HCT116 (cell line): ENCODE measurements around the gene KATNAL2.

ENCODE experiments used
- CTCF ChIP-seq, 3 experiments: fragments of 200-600 bp in 1 of 3; sonication (generic) in 1 of 3; IDR thresholded peaks in 2 of 3; conservative IDR thresholded peaks in 1 of 3; 2 replicates each; pipeline ENCODE4 v1.5.1; 2012 to 2017; ENCODE audit warnings: low read depth in 2 of 3, low read length in 2 of 3, antibody characterized with exemption in 1 of 3, borderline replicate concordance in 1 of 3, control low read depth in 1 of 3, mild to moderate bottlenecking in 1 of 3, mixed read lengths in 1 of 3, mixed run types in 1 of 3, moderate library complexity in 1 of 3; ENCODE audit not compliant: insufficient read depth in 1 of 3
- EZH2phosphoT487 ChIP-seq: fragments of 200-600 bp; IDR thresholded peaks from 2 replicates; pipeline ENCODE4 v1.6.1; 2018; ENCODE audit warnings: antibody characterized with exemption, borderline replicate concordance
- FOSL1 ChIP-seq: IDR thresholded peaks from 2 replicates; pipeline ENCODE4 v1.6.1; 2012; ENCODE audit warnings: low read depth
- POLR2A ChIP-seq: IDR thresholded peaks from 2 replicates; pipeline ENCODE4 v1.7.0; 2011; ENCODE audit warnings: borderline replicate concordance; ENCODE audit not compliant: insufficient read depth, insufficient read length; ENCODE audit errors: extremely low read depth

- TF ChIP-seq CTCF (IDR thresholded peaks at IDR 0.05 in 2 of 3, conservative IDR thresholded peaks at IDR 0.05 in 1 of 3; ENCODE audit: borderline replicate concordance in 1 of 3, insufficient read depth in 1 of 3, low read depth in 2 of 3, low read length in 2 of 3) (no peak), EZH2phosphoT487 (no peak), POLR2A (no peak), FOSL1 (no peak)
These were observed 3.3 kb downstream of the KATNAL2 start for GRCh38 chr18:46920653-46921052.
